Measurements from ENCODE around the gene VTCN1.
"Not testable (repeated sequence)": the region's sequence is repeated elsewhere in the genome, so short reads cannot be mapped to it uniquely, and the experiment has no call there.

VTCN1 gene

DNA sequence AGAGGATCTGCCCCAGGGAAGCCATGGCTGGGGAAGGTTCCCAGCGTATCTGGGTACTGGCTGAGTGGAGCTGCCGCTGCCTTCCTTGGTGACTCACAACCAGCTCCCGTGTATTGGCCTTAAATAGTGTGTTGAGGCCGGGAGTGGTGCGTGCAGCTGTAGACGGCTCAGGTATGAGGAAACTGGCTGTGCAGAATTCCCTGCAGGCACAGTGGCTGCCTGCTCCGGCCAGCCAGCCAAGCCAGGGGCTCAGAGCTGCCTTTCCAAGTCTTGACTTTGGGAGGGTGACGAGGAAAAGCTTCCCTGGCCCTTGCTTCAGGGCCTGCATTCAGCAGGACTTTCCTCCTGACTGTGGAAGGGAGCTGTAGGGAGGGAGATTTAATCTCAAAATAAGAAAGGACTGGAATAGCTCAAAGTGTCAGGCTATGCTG is at the start of gene VTCN1:
VTCN1 (minus strand) TSS at position 97 of the 431 bp plus-strand sequence; CDS start at position 25, 72 bp downstream.
- Mint-ChIP-seq H3K4me3 (no peak within 1 kb of the TSS), H3K9me3 (no peaks in the 10 kb centered on the region), H3K4me1 (ENCODE audit: low read depth) (no peaks in the 10 kb centered on the region), H3K27ac (no peak within 1 kb of the TSS), H3K27me3 (peaks cover 5% of the 10 kb centered on the region), H3K36me3 (ENCODE audit: low read depth) (no peaks in the 10 kb centered on the region)
- DNase-seq = no peak

- Mint-ChIP-seq H3K27me3 (peaks cover 11% of the 10 kb centered on the region), H3K27ac (no peak overlapping the region), H3K9me3 (peaks cover 7% of the 10 kb centered on the region), H3K4me3 (no peak overlapping the region), H3K4me1 (ENCODE audit: low read depth) (no peaks in the 10 kb centered on the region), H3K36me3 (ENCODE audit: low read depth) (no peaks in the 10 kb centered on the region)
- no peak for DNase-seq
Measured at GRCh38 chr1:117258791-117259190, 48.1 kb upstream of the VTCN1 start.

DNA sequence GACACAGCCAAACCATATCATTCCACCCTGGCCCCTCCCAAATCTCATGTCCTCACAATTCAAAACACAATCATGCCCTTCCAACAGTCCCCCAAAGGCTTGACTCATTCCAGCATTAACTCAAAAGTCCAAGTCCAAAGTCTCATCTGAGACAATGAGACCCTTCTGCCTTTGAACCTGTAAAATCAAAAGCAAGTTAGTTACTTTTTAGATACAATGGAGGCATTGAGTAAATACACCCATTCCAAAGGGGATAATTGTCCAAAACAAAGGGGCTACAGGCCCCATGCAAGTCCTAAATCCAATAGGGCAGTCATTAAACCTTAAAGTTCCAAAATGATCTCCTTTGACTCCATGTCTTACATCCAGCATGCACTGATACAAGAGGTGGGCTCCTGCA is 47.3 kb upstream of the VTCN1 start:
- H3K4me1 Mint-ChIP-seq (ENCODE audit: low read depth); DNase-seq; H3K27ac Mint-ChIP-seq; H3K36me3 Mint-ChIP-seq (ENCODE audit: low read depth); H3K9me3 Mint-ChIP-seq; H3K27me3 Mint-ChIP-seq; H3K4me3 Mint-ChIP-seq: not testable (repeated sequence)

- Mint-ChIP-seq H3K27me3 (peaks cover 6% of the 10 kb centered on the region), H3K4me1 (ENCODE audit: low read depth) (no peaks in the 10 kb centered on the region), H3K9me3 (peaks cover 7% of the 10 kb centered on the region), H3K4me3 (no peak overlapping the region), H3K36me3 (ENCODE audit: low read depth) (no peaks in the 10 kb centered on the region), H3K27ac (no peak overlapping the region)
- DNase-seq = no peak
Measured at GRCh38 chr1:117257291-117257690, 46.6 kb upstream of the VTCN1 start.

DNA sequence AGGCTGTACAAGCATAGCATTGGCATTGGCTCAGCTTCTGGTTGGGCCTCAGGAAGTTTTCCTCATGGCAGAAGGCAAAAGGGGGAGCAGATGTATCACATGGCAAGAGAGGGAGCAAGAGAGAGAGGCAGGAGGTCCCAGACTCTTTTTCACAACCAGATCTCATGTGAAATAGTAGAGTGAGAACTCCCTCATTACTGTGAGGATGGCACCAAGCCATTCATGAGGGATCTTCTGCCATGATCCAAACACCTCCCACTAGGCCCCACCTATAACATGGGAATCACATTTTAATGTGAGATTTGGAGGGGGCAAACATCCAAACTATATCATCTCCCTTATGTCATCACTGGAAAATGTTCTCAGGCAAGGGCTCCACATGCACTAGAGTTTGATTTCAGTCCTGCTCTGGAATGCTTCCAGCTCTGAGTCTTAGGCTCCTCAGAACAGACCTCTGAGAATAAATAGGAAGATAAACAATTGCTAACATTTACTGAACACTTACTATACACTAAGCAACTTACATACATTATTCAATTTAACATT is 39.4 kb upstream of the VTCN1 start:
- Mint-ChIP-seq H3K4me1 (ENCODE audit: low read depth) (no peaks in the 10 kb centered on the region), H3K27ac (no peak overlapping the region), H3K27me3 (peaks cover 12% of the 10 kb centered on the region), H3K4me3 (no peak overlapping the region), H3K36me3 (ENCODE audit: low read depth) (no peaks in the 10 kb centered on the region), H3K9me3 (no peaks in the 10 kb centered on the region)
- DNase-seq = no peak

DNA sequence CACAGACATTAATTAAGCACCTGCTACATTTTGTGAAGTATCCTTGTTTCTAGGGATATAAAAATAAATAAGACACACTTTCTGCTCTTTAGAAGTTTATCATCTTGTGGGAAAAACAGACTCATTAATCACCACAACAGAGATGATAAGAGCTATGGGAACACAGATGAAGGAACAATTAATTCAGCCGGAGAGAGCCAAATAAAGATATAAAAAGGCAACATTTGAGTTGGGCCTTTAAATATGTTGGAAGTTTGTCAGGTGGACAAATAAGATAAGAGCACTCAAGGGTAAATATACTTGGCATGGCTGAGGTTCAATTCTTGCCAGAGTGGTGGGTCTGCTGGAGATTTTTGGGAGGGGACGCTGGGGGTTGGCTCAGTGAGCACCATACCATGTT is 34.2 kb upstream of the VTCN1 start:
- no peak for DNase-seq
- Mint-ChIP-seq H3K4me1 (ENCODE audit: low read depth) (no peaks in the 10 kb centered on the region), H3K4me3 (no peak overlapping the region), H3K27ac (no peak overlapping the region), H3K27me3 (peaks cover 35% of the 10 kb centered on the region), H3K9me3 (no peaks in the 10 kb centered on the region), H3K36me3 (ENCODE audit: low read depth) (no peaks in the 10 kb centered on the region)

DNA sequence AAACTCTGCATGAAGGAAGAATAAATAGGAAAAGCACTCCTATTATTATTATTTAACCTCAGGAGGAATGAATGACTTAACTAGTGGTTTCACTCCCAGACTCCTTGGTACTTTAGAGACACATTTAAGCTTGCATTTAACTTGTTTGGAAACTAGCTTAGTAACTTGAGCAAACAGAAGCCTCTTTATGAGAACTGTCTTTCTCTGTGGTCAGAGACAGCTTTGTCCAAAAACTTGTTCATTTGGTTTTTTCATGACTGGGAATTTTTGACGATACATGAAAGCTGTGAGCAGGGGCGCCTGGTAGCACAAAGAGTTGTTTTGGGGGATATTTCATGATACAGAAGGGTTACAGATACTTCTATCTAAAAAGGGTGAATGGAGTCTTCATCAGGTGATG is 33.6 kb upstream of the VTCN1 start:
- DNase-seq = no peak
- no peaks in the 10 kb centered on the region for H3K36me3 Mint-ChIP-seq (ENCODE audit: low read depth)
- H3K4me1 Mint-ChIP-seq (ENCODE audit: low read depth) = no peaks in the 10 kb centered on the region
- no peak overlapping the region for H3K27ac Mint-ChIP-seq
- H3K9me3 Mint-ChIP-seq = no peaks in the 10 kb centered on the region
- H3K4me3 Mint-ChIP-seq = no peak overlapping the region
- H3K27me3 Mint-ChIP-seq = peaks cover 35% of the 10 kb centered on the region

GRCh38 chr1:117241512-117241911 is 30.8 kb upstream of the VTCN1 start:
- H3K27ac Mint-ChIP-seq = no peak overlapping the region
- DNase-seq = no peak
- peaks cover 40% of the 10 kb centered on the region for H3K27me3 Mint-ChIP-seq
- H3K4me1 Mint-ChIP-seq (ENCODE audit: low read depth) = no peaks in the 10 kb centered on the region
- H3K36me3 Mint-ChIP-seq (ENCODE audit: low read depth) = no peaks in the 10 kb centered on the region
- no peaks in the 10 kb centered on the region for H3K9me3 Mint-ChIP-seq
- H3K4me3 Mint-ChIP-seq = no peak overlapping the region

DNA sequence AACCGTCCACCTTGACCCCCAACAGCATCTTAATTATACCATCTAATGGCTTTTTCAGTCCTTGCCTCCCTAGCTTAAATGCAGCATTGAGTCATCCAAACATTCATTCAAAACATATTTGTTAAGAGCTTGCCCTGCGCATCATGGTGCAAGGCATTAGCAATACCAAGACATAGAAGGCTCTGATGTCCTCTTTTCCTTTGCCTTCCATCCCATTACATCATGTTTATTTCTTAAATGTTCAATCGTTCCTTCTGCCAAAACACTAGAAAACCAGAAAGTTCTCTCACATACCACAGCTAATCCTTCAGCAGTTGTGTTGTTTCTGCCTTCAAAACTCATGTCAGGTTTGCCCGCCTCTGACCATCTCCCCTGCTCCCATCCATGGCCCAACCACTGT is 29.8 kb upstream of the VTCN1 start:
- H3K4me1 Mint-ChIP-seq (ENCODE audit: low read depth) = no peaks in the 10 kb centered on the region
- no peaks in the 10 kb centered on the region for H3K36me3 Mint-ChIP-seq (ENCODE audit: low read depth)
- peaks cover 37% of the 10 kb centered on the region for H3K27me3 Mint-ChIP-seq

DNA sequence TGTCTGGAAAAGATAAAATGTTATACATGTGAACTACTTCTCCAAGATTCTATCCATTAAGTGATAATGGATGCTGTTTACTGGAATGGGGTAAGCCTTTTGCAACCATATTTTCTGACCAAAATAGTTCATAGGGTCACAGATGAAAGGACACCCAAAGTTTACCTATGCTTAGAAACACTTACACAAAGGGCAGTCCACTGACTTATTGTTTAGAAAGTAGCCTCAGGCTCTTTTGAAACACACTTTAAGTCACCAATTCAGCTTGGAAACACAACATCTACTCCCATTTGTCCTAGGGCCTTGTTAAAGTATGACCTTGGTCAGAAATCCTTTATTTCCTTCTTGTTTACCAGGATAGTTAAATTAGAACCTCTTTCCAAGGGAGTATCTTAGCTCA is 28.7 kb upstream of the VTCN1 start:
- Mint-ChIP-seq H3K9me3 (no peaks in the 10 kb centered on the region), H3K27ac (no peak overlapping the region), H3K36me3 (ENCODE audit: low read depth) (no peaks in the 10 kb centered on the region), H3K4me3 (no peak overlapping the region), H3K27me3 (peaks cover 31% of the 10 kb centered on the region), H3K4me1 (ENCODE audit: low read depth) (no peaks in the 10 kb centered on the region)
- no peak for DNase-seq

More for the DNA sequence above, 29.8 kb upstream of the VTCN1 start:
- H3K27ac Mint-ChIP-seq = no peak overlapping the region
- no peak overlapping the region for H3K4me3 Mint-ChIP-seq
- no peak for DNase-seq
- H3K9me3 Mint-ChIP-seq = no peaks in the 10 kb centered on the region

- Mint-ChIP-seq H3K4me1 (ENCODE audit: low read depth) (no peaks in the 10 kb centered on the region), H3K4me3 (no peak overlapping the region), H3K27ac (no peak overlapping the region), H3K27me3 (peaks cover 22% of the 10 kb centered on the region), H3K36me3 (ENCODE audit: low read depth) (no peaks in the 10 kb centered on the region), H3K9me3 (no peaks in the 10 kb centered on the region)
- DNase-seq = no peak
Measured at GRCh38 chr1:117237726-117238381, 27.1 kb upstream of the VTCN1 start.

GRCh38 chr1:117235863-117236465 is 25.2 kb upstream of the VTCN1 start:
- no peak overlapping the region for H3K4me3 Mint-ChIP-seq
- no peaks in the 10 kb centered on the region for H3K36me3 Mint-ChIP-seq (ENCODE audit: low read depth)
- H3K9me3 Mint-ChIP-seq = no peaks in the 10 kb centered on the region
- H3K4me1 Mint-ChIP-seq (ENCODE audit: low read depth) = no peaks in the 10 kb centered on the region
- DNase-seq = no peak
- H3K27ac Mint-ChIP-seq = no peak overlapping the region
- H3K27me3 Mint-ChIP-seq = peaks cover 15% of the 10 kb centered on the region

GRCh38 chr1:117232531-117232930 is 21.8 kb upstream of the VTCN1 start:
- DNase-seq = no peak
- Mint-ChIP-seq H3K27ac (no peak overlapping the region), H3K27me3 (peaks cover 4% of the 10 kb centered on the region), H3K4me1 (ENCODE audit: low read depth) (no peaks in the 10 kb centered on the region), H3K9me3 (no peaks in the 10 kb centered on the region), H3K4me3 (no peak overlapping the region), H3K36me3 (ENCODE audit: low read depth) (no peaks in the 10 kb centered on the region)

DNA sequence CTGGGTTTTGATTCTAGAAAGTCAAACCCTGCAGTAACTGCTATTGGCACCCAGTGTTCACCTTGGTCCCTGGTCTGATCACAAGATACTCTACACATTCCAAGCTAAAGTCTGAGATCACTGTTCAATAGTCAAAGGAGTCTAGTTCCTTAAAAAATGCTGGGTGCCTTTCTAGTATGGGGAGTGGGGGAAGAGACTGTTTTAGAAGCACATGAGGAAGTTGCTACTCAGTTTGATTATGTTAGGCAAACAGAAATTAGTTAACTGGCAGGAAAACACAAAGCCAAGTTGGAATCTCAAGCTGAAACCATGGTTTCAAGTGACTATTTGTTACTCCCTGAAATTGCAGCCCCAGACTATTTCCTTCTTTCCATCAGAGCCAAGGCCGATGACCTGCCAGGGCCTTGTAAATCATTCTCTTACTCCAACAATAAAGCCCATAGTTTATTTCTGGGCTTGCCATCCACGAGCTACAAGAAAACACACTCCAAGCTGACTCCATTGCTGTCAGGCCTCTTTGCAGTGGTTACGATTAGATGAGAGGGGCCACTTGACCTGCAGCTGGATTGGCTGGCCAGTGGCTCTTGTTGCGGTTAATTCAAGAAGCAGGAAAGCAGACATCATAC is 21.1 kb upstream of the VTCN1 start:
- Mint-ChIP-seq H3K4me1 (ENCODE audit: low read depth) (no peaks in the 10 kb centered on the region), H3K27me3 (peaks cover 4% of the 10 kb centered on the region), H3K4me3 (no peak overlapping the region), H3K36me3 (ENCODE audit: low read depth) (no peaks in the 10 kb centered on the region), H3K9me3 (no peaks in the 10 kb centered on the region), H3K27ac (no peak overlapping the region)
- no peak for DNase-seq

- DNase-seq = no peak
- H3K27ac Mint-ChIP-seq = no peak overlapping the region
Measured at GRCh38 chr1:117231312-117231711, 20.6 kb upstream of the VTCN1 start.

More at GRCh38 chr1:117231312-117231711, 20.6 kb upstream of the VTCN1 start:
- no peaks in the 10 kb centered on the region for H3K4me1 Mint-ChIP-seq (ENCODE audit: low read depth)
- H3K4me3 Mint-ChIP-seq = no peak overlapping the region
- no peaks in the 10 kb centered on the region for H3K36me3 Mint-ChIP-seq (ENCODE audit: low read depth)
- H3K27me3 Mint-ChIP-seq = peaks cover 4% of the 10 kb centered on the region
- H3K9me3 Mint-ChIP-seq = no peaks in the 10 kb centered on the region

Measured in activated T-cell treated with anti-CD3 and anti-CD28 coated beads, Interleukin-2, amount 50 U/mL, for 24 hours (primary cell).